Measurements from ENCODE around the gene DNAJB4.
"Not testable (repeated sequence)": the region's sequence is repeated elsewhere in the genome, so short reads cannot be mapped to it uniquely, and the experiment has no call there.

Gene DNAJB4

GRCh38 chr1:77991638-77992037 is 13.1 kb upstream of the DNAJB4 start:
- DNase-seq (ENCODE audit: low read depth): no peak

DNA sequence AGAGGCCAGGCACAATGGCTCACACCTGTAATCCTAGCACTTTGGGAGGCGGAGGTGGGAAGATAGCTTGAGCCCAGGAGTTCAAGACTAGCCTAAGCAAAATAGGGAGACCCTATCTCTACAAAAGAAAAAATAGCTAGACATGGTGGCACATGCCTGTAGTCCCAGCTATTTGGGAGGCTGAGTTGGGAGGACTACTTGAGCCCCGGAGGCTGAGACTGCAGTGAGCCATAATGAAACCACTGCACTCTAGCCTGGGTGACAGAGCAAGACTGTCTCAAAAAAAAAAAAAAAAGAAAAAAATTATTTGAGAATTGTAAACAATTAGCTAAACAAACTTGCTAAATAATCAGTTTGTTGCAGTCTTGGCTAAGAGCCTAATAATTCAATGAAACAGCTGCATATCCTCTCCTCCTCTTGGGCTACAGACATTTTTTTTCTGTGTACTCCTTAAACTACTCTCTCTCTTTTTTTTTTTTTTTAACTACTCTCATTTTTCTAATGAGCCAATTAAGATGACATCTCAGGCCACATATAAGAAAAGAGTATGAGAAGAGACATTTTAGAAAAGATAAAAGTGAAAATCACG is 10.5 kb upstream of the DNAJB4 start:
- no peak for DNase-seq (ENCODE audit: low read depth)

DNA sequence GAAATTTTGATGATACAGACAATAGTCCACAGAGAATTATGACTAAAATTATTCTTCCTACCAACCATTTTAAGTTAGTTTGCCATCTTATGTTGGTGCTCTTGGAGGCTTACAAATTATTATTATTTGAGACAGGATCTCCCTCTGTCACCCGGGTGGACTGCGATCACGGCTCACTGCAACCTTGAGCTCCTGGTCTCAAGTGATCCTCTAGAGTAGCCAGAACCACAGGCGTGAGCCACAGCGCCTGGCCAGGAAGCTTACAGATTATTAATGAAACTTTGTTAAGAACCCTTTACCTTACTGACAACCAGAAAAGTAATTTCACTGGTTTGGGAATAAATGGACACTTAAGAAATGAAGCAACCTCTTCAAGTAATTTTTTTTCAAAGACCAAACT is 8.0 kb upstream of the DNAJB4 start:
- DNase-seq (ENCODE audit: low read depth): no peak

DNA sequence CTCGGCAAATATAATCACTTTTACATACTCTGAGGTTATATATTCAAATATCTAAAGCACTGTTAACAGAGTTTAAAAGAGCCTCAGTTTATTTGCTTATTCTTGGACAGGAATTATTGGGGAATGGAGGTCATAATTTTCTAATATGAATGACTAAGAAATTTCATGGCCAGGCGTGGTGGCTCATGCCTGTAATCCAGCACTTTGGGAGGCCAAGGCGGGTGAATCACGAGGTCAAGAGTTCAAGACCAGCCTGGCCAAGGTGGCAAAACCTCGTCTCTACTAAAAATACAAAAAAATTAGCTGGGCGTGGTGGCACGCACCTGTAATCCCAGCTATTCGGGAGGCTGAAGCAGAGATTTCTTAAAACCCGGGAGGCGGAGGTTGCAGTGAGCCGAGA is 4.2 kb upstream of the DNAJB4 start:
- not testable (repeated sequence) for DNase-seq (ENCODE audit: low read depth)

DNA sequence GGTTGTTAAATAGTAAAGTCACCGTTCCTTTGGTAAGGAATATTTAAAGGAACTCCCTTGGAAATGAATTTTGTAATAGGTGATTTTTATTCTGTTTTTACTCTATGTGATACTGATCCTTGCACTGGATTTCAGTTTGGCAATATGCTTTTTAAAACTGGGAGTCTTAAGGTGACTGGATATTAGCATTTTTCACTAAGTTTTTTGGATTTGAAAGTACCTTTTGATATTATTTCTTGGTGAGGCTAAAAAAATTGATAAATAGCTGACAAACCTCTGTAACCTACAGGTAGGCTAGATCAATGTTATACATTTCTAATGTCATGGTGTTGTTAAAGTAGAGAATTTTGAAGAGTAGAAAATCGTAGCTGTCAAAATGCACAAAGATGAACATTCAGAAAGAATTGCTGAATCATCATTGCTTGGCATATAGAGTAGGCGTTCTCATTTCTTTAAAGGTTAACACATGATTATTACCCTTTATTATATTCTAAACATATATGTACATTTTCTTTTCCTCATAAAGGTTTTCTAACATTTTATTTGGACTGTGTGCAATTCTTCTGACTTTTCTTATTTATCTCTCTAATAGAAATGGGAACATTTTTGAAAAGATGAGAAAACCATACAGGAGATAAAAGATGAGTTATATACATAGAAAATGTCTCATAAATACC is 1.5 kb upstream of the DNAJB4 start:
- DNase-seq (ENCODE audit: low read depth): no peak

GRCh38 chr1:78003882-78004718 is 639 bp upstream of the DNAJB4 start:
- peak; percentile 29 for DNase-seq (ENCODE audit: low read depth)

- no peak for DNase-seq (ENCODE audit: low read depth)
Observed at GRCh38 chr1:78005448-78005722, 646 bp downstream of the DNAJB4 start.

- no peak for DNase-seq (ENCODE audit: low read depth)
Observed at GRCh38 chr1:78005755-78006154, 1.0 kb downstream of the DNAJB4 start.

DNA sequence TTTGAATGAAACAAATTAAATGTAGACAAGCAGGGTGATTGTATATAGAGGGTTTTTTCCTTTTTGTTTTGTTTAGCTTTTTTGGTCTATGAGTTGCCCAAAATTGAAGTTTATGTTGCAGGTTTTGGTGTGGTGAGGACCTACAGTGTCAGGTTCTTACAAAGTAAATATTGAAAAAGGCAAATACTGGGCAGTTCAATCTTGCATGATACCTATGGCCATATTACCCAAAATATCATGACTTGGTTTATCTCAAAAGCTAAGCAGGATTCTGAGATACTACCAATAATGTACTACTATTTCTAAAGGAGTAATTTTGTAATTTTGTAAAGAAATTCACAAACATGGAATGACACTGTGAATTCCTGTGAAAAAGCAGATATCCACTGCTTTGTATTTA is 1.8 kb downstream of the DNAJB4 start:
- DNase-seq (ENCODE audit: low read depth): no peak

DNA sequence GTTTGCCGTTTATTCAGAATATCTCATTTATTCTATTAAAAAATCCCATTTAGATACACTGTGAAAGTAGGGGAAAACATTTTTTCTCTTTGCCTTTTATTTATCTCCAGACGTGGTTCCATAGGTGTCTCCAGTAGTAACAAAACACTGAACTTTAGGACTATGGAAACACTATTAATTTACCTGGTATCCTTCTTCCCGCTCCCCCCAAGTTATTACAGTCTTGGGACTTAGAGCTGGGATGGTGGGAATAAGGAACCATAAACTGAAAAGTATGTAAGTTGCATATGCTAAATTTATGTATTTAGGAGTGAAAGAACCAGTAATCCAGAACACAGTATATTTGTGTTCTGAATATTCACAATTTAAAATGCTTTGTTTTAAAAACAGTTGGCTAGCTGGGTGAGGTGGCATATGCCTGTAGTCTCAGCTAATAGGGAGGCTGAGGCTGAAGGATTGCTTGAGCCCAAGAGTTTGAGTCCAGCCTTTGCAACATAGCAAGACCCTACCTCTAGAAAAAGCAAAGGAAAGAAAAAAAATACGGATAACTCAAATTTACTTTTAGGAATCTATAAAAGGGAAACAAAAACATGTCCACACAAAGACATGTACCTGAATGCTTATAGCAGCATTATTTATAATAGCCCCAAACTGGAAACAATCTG is 3.1 kb downstream of the DNAJB4 start:
- DNase-seq (ENCODE audit: low read depth): no peak

- no peak for DNase-seq (ENCODE audit: low read depth)
Observed at GRCh38 chr1:78009276-78009675, 4.5 kb downstream of the DNAJB4 start.

- no peak for DNase-seq (ENCODE audit: low read depth)
Observed at GRCh38 chr1:78009836-78010235, 5.1 kb downstream of the DNAJB4 start.

GRCh38 chr1:78011050-78011449 is 6.3 kb downstream of the DNAJB4 start:
- DNase-seq (ENCODE audit: low read depth): no peak

- DNase-seq (ENCODE audit: low read depth): no peak
Observed at GRCh38 chr1:78015148-78015547, 10.4 kb downstream of the DNAJB4 start.

DNA sequence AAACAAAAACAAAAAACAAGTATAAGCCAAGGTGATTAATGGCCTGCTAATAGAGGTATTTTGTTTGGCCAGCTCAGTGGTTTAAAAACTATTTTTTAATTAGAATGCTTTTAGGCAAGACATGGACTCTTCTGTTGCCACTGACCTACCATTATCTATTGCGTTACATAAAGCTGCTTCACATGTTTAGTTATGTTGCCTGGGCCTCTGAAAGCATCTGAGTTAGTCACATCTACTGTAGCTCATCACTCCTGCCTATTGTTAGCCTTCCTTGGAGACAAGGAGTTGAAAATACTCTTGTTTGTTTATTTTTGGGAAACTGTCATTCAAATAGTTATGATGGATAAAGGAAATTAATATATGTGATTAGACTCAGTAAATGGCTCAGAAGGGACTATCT is 14.3 kb downstream of the DNAJB4 start:
- DNase-seq (ENCODE audit: low read depth): no peak

- DNase-seq (ENCODE audit: low read depth): not testable (repeated sequence)
Observed at GRCh38 chr1:78021134-78021533, 16.4 kb downstream of the DNAJB4 start.

GRCh38 chr1:78029793-78030192 is 25.1 kb downstream of the DNAJB4 start:
- no peak for DNase-seq (ENCODE audit: low read depth)

DNA sequence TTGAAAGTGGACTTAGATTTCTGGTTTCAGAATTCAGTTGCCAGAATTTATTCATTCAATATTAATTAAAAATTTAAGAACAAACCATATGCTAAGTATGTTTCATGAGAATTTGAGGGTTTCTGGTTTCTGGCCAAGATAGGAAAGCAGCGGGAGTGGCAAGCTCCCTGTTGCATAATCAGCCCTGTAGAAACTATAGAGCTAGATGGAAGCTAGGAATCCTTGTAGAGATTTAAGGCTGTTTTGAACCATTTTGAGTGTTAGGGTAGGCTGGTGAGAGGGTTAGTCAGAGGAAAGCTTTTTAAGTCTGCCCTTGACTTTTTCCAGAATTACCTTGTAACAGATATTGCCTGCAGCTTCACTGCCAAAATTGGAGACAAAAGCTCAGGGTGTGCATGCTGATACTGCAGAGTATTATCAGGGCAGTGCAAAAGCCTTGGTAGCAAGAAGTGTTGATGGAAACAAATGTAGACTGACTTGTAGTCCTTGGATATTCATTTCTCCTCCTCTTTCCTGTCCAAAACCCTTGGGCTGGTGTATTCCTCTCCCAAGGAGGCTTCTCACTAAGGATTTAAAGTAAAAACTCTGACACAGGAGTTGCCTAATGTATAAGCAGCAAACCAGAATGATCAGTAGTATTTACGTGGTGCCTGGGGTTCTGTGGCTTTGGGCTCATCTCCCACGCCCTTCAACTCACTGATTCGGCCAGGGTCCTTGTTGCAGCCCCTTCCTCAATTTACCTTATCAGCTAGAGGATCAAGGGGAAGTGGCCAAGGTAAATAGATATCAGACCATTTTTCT is 28.5 kb downstream of the DNAJB4 start:
- DNase-seq (ENCODE audit: low read depth): no peak

DNA sequence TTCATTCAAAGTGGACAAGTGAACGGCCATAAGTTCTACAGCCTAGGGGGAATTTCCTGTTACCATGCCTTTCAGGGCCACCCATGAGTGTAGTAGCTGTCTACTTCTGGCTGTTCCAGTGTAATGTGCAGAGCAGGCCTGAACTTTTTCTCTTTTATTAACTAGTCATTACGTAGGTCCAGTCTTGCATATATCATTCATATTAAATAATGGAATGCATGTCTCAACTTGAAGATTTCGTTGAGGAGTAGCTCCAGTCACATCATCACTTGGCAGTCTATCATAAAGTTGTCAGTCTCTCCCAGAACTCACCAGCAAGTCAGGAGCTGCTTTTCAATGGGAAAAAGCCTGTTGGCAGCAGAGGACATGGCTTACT is 29.0 kb downstream of the DNAJB4 start:
- DNase-seq (ENCODE audit: low read depth): no peak

DNA sequence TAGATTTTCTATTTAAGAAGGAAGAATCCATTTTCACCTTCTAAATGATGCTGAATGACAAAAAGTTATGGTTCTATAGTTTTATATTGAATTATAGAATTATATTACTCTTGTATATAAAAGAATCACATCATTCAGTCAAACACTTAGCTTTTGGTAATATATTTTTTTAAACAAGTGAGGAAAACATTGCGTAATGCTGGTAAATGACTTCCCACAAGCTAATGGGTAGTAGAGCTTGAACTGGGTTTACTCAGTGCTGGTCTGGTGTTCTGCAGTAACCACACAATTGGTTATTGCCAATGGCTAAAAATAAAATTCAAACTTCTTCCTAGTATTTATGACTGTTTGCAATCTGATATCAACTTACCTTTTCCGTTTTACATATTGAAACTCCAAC is 30.4 kb downstream of the DNAJB4 start:
- no peak for DNase-seq (ENCODE audit: low read depth)

- no peak for DNase-seq (ENCODE audit: low read depth)
Observed at GRCh38 chr1:78036450-78036849, 31.7 kb downstream of the DNAJB4 start.

GRCh38 chr1:78038071-78038470 is 33.3 kb downstream of the DNAJB4 start:
- DNase-seq (ENCODE audit: low read depth): no peak

Measured in activated gamma-delta T cell treated with anti-CD3 and anti-CD28 coated beads, Interleukin-2, amount 50 U/mL, for 16 hours (primary cell).